ENCODE results near the gene TFRC.
"Not testable (repeated sequence)": the region's sequence is repeated elsewhere in the genome, so short reads cannot be mapped to it uniquely, and the experiment has no call there.

Gene TFRC

GRCh38 chr3:196096382-196096953 is 14.6 kb upstream of the TFRC start:
- H3K27ac ChIP-seq, result peak overlapping the region; percentile 62
- no peak overlapping the region for H3K4me3 ChIP-seq
- DNase-seq (ENCODE audit: low read depth, low spot score), result no peak

DNA sequence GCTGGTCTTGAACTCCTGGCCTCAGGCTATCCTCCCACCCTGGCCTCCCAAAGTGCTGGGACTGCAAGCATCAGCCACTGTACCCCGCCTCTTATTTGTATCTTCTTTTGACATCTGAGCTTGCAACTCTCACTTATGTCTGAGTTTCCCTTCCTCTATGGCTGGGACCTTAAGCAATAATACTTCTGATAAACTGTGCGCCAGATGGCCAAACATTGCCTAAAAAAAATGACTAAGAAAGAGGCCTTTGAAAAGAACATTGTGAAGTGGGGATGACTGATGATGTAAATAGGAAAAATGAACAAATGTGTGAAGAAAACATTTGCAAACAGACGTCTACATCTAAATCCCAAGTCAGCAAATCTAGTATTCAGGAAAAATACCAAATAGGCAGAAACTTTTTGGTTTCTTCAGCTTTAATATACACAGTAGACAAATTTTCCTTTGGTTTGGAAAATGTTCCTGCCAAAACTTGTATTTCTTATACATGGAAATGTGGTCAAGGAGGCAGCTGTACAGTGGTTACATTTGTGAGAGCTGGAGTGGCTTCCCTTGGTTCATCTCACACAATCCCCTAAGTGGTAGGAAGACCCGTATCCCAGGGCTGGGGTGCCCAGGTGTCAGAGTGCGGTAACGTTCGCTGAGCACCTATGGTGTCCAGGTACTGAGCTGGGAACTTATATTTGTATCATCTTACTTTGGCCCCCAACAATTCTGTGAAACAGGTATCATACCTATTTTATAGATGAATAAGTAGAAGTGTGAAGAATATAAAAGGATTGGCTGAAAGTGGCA is 11.6 kb upstream of the TFRC start:
- Histone ChIP-seq H3K9ac (ENCODE audit: insufficient read length) (no peak overlapping the region), H3K36me3 (ENCODE audit: insufficient read depth, low read length) (no peaks in the 10 kb centered on the region), H3K4me3 (no peak overlapping the region), H3K9me3 (ENCODE audit: low read depth, low read length) (no peaks in the 10 kb centered on the region), H3K27ac (no peak overlapping the region)
- TF ChIP-seq POLR2AphosphoS5 (IDR thresholded peaks at IDR 0.05; ENCODE audit: borderline replicate concordance, low read depth, low read length), result no peak
- no peak for TF ChIP-seq FOXP2 (optimal IDR thresholded peaks at IDR 0.05; ENCODE audit: control extremely low read depth, extremely low read length, insufficient read depth)
- no peak for TF ChIP-seq EZH2 (IDR thresholded peaks at IDR 0.05)
- no peak for DNase-seq (ENCODE audit: low read depth, low spot score)

More at GRCh38 chr3:196096382-196096953, 14.6 kb upstream of the TFRC start:
- Histone ChIP-seq H3K36me3 (ENCODE audit: insufficient read depth, low read length) (no peaks in the 10 kb centered on the region), H3K9me3 (ENCODE audit: low read depth, low read length) (no peaks in the 10 kb centered on the region), H3K9ac (ENCODE audit: insufficient read length) (peak overlapping the region; percentile 54)
- TF ChIP-seq EZH2 (IDR thresholded peaks at IDR 0.05) (no peak), FOXP2 (optimal IDR thresholded peaks at IDR 0.05; ENCODE audit: control extremely low read depth, extremely low read length, insufficient read depth) (no peak), POLR2AphosphoS5 (IDR thresholded peaks at IDR 0.05; ENCODE audit: borderline replicate concordance, low read depth, low read length) (no peak)

DNA sequence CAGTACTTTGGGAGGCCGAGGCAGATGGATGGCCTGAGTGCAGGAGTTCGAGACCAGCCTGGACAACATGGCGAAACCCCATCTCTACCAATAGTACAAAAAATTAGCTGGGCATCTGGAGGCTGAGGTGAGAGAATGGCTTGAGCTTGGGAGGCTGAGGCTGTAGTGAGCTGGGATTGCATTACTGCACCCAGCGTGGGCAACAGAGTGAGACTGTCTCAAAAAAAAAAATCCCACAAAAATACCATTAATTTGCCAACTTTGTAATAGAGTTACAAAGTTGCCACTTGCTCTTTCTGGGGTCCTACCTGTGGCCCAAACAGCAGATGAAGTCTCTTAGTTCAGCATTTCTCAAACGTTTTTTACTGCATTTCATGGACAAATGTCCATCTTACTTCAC is 6.0 kb upstream of the TFRC start:
- Histone ChIP-seq H3K27ac (no peak overlapping the region), H3K4me3 (no peak overlapping the region), H3K9ac (ENCODE audit: insufficient read length) (no peak overlapping the region), H3K9me3 (ENCODE audit: low read depth, low read length) (no peaks in the 10 kb centered on the region), H3K36me3 (ENCODE audit: insufficient read depth, low read length) (no peaks in the 10 kb centered on the region)
- DNase-seq (ENCODE audit: low read depth, low spot score), result no peak
- no peak for TF ChIP-seq EZH2 (IDR thresholded peaks at IDR 0.05)

DNA sequence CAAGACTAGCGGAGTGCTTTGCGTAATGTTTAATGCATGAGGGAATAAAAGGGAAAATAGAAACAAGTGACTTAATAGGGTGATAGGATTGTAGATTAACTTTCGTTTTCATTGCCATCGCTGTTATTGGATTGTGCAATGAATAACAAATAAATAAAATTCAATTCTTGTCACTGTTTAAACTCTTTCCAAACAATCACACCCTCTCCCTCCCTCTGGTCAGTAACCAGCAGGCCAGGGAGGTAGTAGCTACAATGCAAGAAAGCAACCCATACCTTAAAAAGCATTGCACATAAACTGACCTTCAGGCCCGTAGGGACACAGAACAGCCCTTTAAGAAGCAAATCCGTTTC is 705 bp upstream of the TFRC start:
- Histone ChIP-seq H3K27ac (peak overlapping the region; percentile 80), H3K9ac (ENCODE audit: insufficient read length) (peak overlapping the region; percentile 87), H3K9me3 (ENCODE audit: low read depth, low read length) (no peaks in the 10 kb centered on the region), H3K36me3 (ENCODE audit: insufficient read depth, low read length) (no peaks in the 10 kb centered on the region; the same call in 1 of the 2 replicates), H3K4me3 (peak overlapping the region; percentile 99)
- TF ChIP-seq POLR2AphosphoS5 (IDR thresholded peaks at IDR 0.05; ENCODE audit: borderline replicate concordance, low read depth, low read length) (no peak), EZH2 (IDR thresholded peaks at IDR 0.05) (no peak), FOXP2 (optimal IDR thresholded peaks at IDR 0.05; ENCODE audit: control extremely low read depth, extremely low read length, insufficient read depth) (no peak)
- peak; percentile 40 for DNase-seq (ENCODE audit: low read depth, low spot score)

- H3K4me3 ChIP-seq, result peak overlapping the region; percentile 99
- H3K27ac ChIP-seq, result peak overlapping the region; percentile 90
- peak; percentile 8 for DNase-seq (ENCODE audit: low read depth, low spot score)
- peaks cover 8% of the 10 kb centered on the region for H3K36me3 ChIP-seq (ENCODE audit: insufficient read depth, low read length)
- TF ChIP-seq POLR2AphosphoS5 (IDR thresholded peaks at IDR 0.05; ENCODE audit: borderline replicate concordance, low read depth, low read length) (no peak; the same call in 1 of the 2 replicates), FOXP2 (optimal IDR thresholded peaks at IDR 0.05; ENCODE audit: control extremely low read depth, extremely low read length, insufficient read depth) (peak; percentile 20), EZH2 (IDR thresholded peaks at IDR 0.05) (no peak)
- H3K9ac ChIP-seq (ENCODE audit: insufficient read length), result peak overlapping the region; percentile 91
- H3K9me3 ChIP-seq (ENCODE audit: low read depth, low read length), result no peaks in the 10 kb centered on the region
These were observed 672 bp downstream of the TFRC start for GRCh38 chr3:196081002-196081833.

DNA sequence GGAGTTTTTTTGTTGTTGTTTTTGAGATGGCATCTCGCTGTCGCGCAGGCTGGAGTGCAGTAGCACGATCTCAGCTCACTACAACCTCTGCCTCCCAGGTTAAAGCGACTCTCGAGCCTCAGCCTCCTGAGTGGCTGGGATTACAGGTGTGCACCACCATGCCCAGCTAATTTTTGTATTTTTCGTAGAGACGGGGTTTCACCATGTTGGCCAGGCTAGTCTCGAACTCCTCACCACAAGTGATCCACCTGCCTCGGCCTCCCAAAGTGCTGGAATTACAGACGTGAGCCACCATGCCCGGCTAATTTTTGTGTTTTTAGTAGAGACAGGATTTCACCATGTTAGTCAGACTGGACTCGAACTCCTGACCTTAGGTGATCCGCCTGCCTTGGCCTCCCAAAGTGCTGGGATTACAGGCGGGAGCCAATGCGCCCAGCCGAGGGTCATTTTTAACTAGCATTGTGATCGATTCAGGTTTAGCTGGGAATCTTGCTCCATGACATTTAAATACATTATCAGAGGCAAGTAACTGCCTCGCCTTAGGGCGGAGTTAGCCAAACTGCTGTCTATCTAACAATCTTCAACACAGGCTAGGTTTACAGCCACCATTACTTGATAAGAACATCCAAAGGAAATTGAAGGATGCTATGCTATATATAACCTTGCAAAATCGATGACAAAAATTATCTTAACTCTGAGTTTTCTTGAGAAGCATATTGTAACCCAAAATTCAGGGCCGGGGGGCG is 1.6 kb downstream of the TFRC start:
- peak overlapping the region; percentile 91 for H3K9ac ChIP-seq (ENCODE audit: insufficient read length)
- peaks cover 16% of the 10 kb centered on the region for H3K36me3 ChIP-seq (ENCODE audit: insufficient read depth, low read length)
- H3K27ac ChIP-seq; H3K9me3 ChIP-seq (ENCODE audit: low read depth, low read length); DNase-seq (ENCODE audit: low read depth, low spot score): not testable (repeated sequence)
- H3K4me3 ChIP-seq, result peak overlapping the region; percentile 99

DNA sequence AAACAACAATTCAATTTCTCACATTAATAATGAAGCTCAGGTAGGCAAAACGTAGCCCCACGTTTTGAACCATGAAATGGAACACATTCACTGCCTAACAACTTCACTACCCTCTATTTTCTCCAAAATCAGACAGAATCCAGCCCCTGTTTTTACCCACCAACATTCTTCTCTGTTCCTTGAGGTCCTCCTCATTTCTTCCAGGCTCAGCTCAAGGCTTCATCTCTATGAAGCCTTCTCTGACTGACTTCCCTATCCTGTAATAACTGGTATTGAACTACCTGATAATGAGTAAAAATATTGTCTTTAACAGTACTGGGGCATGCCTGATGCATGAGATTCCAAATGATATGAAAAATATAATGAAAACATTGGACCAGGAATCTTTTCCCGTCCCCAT is 2.2 kb downstream of the TFRC start:
- Histone ChIP-seq H3K36me3 (ENCODE audit: insufficient read depth, low read length) (peaks cover 22% of the 10 kb centered on the region), H3K27ac (no peak overlapping the region), H3K9ac (ENCODE audit: insufficient read length) (no peak overlapping the region), H3K9me3 (ENCODE audit: low read depth, low read length) (no peaks in the 10 kb centered on the region), H3K4me3 (peak overlapping the region; percentile 99)
- TF ChIP-seq FOXP2 (optimal IDR thresholded peaks at IDR 0.05; ENCODE audit: control extremely low read depth, extremely low read length, insufficient read depth) (no peak), POLR2AphosphoS5 (IDR thresholded peaks at IDR 0.05; ENCODE audit: borderline replicate concordance, low read depth, low read length) (no peak; the same call in 1 of the 2 replicates), EZH2 (IDR thresholded peaks at IDR 0.05) (no peak)
- DNase-seq (ENCODE audit: low read depth, low spot score), result no peak

- no peak overlapping the region for H3K4me3 ChIP-seq
- H3K9ac ChIP-seq (ENCODE audit: insufficient read length), result no peak overlapping the region
- TF ChIP-seq EZH2 (IDR thresholded peaks at IDR 0.05) (no peak), POLR2AphosphoS5 (IDR thresholded peaks at IDR 0.05; ENCODE audit: borderline replicate concordance, low read depth, low read length) (no peak), FOXP2 (optimal IDR thresholded peaks at IDR 0.05; ENCODE audit: control extremely low read depth, extremely low read length, insufficient read depth) (no peak)
- no peak for DNase-seq (ENCODE audit: low read depth, low spot score)
- H3K9me3 ChIP-seq (ENCODE audit: low read depth, low read length), result no peaks in the 10 kb centered on the region
- peaks cover 66% of the 10 kb centered on the region for H3K36me3 ChIP-seq (ENCODE audit: insufficient read depth, low read length)
- peak overlapping the region; percentile 26; the same call in 1 of the 2 replicates for H3K27ac ChIP-seq
These were observed 6.9 kb downstream of the TFRC start for GRCh38 chr3:196075013-196075412.
